NCI-H2227 (cell line): ENCODE data around the gene HSPA13.
"Not testable (repeated sequence)": the region's sequence is repeated elsewhere in the genome, so short reads cannot be mapped to it uniquely, and the experiment has no call there.

Experiments
- DNase-seq: peaks from one replicate; lab custom pipeline; 2025; ENCODE audit not compliant: unreplicated experiment; lab: John Stamatoyannopoulos, UW

Gene HSPA13

GRCh38 chr21:14382835-14383595 is at the start of gene HSPA13:
Gene HSPA13 (minus strand): TSS chr21:14383146. CDS start chr21:14383119, 27 bp downstream.
- peak; percentile 99 for DNase-seq

GRCh38 chr21:14418920-14419319 is 36.0 kb upstream of the HSPA13 start:
- no peak for DNase-seq

GRCh38 chr21:14414932-14415508 is 32.1 kb upstream of the HSPA13 start:
- no peak for DNase-seq

GRCh38 chr21:14405962-14406361 is 23.0 kb upstream of the HSPA13 start:
- no peak for DNase-seq

- no peak for DNase-seq
These were observed 22.3 kb upstream of the HSPA13 start for GRCh38 chr21:14405225-14405624.

- DNase-seq = no peak
These were observed 20.9 kb upstream of the HSPA13 start for GRCh38 chr21:14403681-14404318.

- no peak for DNase-seq
These were observed 18.3 kb upstream of the HSPA13 start for GRCh38 chr21:14401217-14401616.

GRCh38 chr21:14388282-14388681 is 5.3 kb upstream of the HSPA13 start:
- no peak for DNase-seq

- no peak for DNase-seq
These were observed 1.5 kb upstream of the HSPA13 start for GRCh38 chr21:14384453-14384852.

- peak; percentile 82 for DNase-seq
These were observed 742 bp upstream of the HSPA13 start for GRCh38 chr21:14383596-14384180.

GRCh38 chr21:14382486-14382834 is 486 bp downstream of the HSPA13 start:
- peak; percentile 74 for DNase-seq

- DNase-seq = no peak
These were observed 6.1 kb downstream of the HSPA13 start for GRCh38 chr21:14376854-14377253.

- no peak for DNase-seq
These were observed 15.9 kb downstream of the HSPA13 start for GRCh38 chr21:14366998-14367397.

- no peak for DNase-seq
These were observed 21.0 kb downstream of the HSPA13 start for GRCh38 chr21:14361958-14362357.

- DNase-seq = no peak
These were observed 24.2 kb downstream of the HSPA13 start for GRCh38 chr21:14358775-14359174.

- DNase-seq = no peak
These were observed 26.2 kb downstream of the HSPA13 start for GRCh38 chr21:14356746-14357145.

GRCh38 chr21:14354515-14354914 is 28.4 kb downstream of the HSPA13 start:
- no peak for DNase-seq

- DNase-seq = no peak
These were observed 29.2 kb downstream of the HSPA13 start for GRCh38 chr21:14353726-14354125.

GRCh38 chr21:14353231-14353630 is 29.7 kb downstream of the HSPA13 start:
- DNase-seq = no peak

- not testable (repeated sequence) for DNase-seq
These were observed 55.6 kb downstream of the HSPA13 start for GRCh38 chr21:14327346-14327745.

GRCh38 chr21:14325595-14325994 is 57.4 kb downstream of the HSPA13 start:
- no peak for DNase-seq
